Prostate gland (tissue), 2 donors: ENCODE measurements around the gene CCNT2. TPM values are rescaled to one million over a fixed set of nuclear protein-coding genes. Genes with fewer than 3 reads are reported as not detected.

Experiments
- DNase-seq: peaks from one replicate; pipeline ENCODE4 v3.0.0-alpha.2; 2019; ENCODE audit warnings: low spot score
- H3K27ac ChIP-seq, 2 donors: fragments of 200-600 bp; sonication (generic); 2 replicates each; pipeline ENCODE4 v1.5.1; 2017 to 2019
- H3K27me3 ChIP-seq: fragments of 200-600 bp; sonication (generic); replicated peaks from 2 replicates; pipeline ENCODE4 v1.5.1; 2019; ENCODE audit not compliant: insufficient read depth
- H3K36me3 ChIP-seq, 2 donors: fragments of 200-600 bp; sonication (generic); 1 replicate in 1 of 2; 2 replicates in 1 of 2; pipeline versions ENCODE4 v1.5.1 to v1.8.1; 2017 to 2019
- H3K4me1 ChIP-seq: fragments of 200-600 bp; sonication (generic); replicated peaks from 2 replicates; pipeline ENCODE4 v1.5.1; 2019
- H3K4me3 ChIP-seq, 2 donors: fragments of 200-600 bp; sonication (generic); 2 replicates each; pipeline ENCODE4 v1.5.1; 2017 to 2019
- H3K9me3 ChIP-seq: fragments of 200-600 bp; sonication (generic); 2 replicates; pipeline ENCODE4 v1.5.1; 2017
- CTCF ChIP-seq, 4 experiments: fragments of 200-600 bp in 2 of 4; fragments of 450-650 bp in 2 of 4; sonication (generic) in 2 of 4; IDR thresholded peaks; 1 replicate in 3 of 4; 2 replicates in 1 of 4; pipeline ENCODE4 v1.5.1; 2016 to 2019; ENCODE audit warnings: antibody characterized with exemption in 4 of 4, mild to moderate bottlenecking in 2 of 4, moderate library complexity in 2 of 4
- POLR2A ChIP-seq: fragments of 450-650 bp; IDR thresholded peaks from one replicate; pipeline ENCODE4 v1.6.1; 2016; ENCODE audit warnings: antibody characterized with exemption, mild to moderate bottlenecking
- POLR2AphosphoS5 ChIP-seq: sonication (generic); formaldehyde crosslinking; IDR thresholded peaks from one replicate; pipeline ENCODE4 v1.6.1; 2017; ENCODE audit warnings: antibody characterized with exemption
- WGBS: methylation state at CpG from one replicate; pipeline ENCODE4 v1.1.5; 2018; 5-methylcytosine and 5-hydroxymethylcytosine counted together
- intact Hi-C: fragments of 100-400 bp; cut with DNase I; formaldehyde crosslinking; loops from one replicate; pipeline ENCODE4 v1.14.2; 2022
- total RNA-seq, 2 donors: library from RNA; depleted of rRNA; stranded (reverse); fragments of >200 nt; gene quantifications; one replicate each; pipeline ENCODE4 v1.1.0, GENCODE V29; 2016

Gene CCNT2
- 10 to 100 TPM; 24.1 to 34.8 TPM for total RNA-seq

DNA sequence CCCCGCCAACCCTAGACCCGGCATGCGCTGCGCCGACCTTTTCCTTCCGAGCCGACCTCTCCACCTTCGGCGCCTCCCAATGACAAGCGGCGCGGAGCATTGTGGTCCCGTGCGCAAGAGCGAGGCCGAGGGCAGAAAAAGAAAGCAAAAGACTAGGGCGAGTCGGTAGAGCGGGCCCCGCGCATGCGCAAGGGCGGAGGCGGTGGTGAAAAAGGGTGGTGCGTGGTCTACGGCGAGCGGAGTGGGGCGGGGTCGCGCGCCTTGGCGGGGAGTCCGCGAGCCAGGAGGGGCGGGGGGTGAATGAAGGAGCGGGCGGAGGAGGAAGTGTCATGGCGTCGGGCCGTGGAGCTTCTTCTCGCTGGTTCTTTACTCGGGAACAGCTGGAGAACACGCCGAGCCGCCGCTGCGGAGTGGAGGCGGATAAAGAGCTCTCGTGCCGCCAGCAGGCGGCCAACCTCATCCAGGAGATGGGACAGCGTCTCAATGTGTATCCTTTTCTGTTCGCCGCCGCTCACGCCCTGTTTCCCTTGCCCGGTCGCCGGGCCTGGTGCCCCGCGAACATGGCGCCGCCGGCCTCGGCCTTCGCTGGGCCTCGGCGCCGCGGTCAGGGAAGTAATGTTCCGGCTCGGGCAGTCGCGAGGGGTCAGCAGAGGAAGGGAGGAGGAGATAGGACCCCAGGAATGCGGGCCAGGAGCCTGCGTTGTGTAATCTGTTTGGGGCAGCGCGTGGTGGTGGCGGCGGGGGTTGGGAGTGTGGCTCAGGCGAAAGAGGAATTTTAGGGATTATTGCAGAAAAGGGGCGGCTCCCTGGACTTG is at the start of gene CCNT2:
Gene CCNT2, plus strand, starts transcription at position 297 of the 815 bp plus-strand sequence. Its CDS starts 33 bp downstream, at position 330.
- TF ChIP-seq POLR2A, result peak; percentile 55
- peak; percentile 97 for TF ChIP-seq POLR2AphosphoS5
- TF ChIP-seq CTCF (IDR thresholded peaks at IDR 0.05), result peak in 1 of 4 experiments; percentile 19
- peaks cover 12% of the 10 kb centered on the region for H3K4me1 ChIP-seq
- WGBS, result under 1% methylated on average over 82 of the region's 83 CpGs
- no peaks in the 10 kb centered on the region for H3K27me3 ChIP-seq
- peak within 1 kb of the TSS; percentile 97 for H3K27ac ChIP-seq
- DNase-seq, result peak; percentile 97
- H3K4me3 ChIP-seq, result peak within 1 kb of the TSS; percentile 90 to 95
- intact Hi-C loops, result loop anchor here (2.0 to 10.0 kb wide), 3 partner anchors 616 to 822 kb away; partner anchors contain the start of genes R3HDM1, UBXN4 and ZRANB3
- no peaks in the 10 kb centered on the region for H3K36me3 ChIP-seq
- H3K9me3 ChIP-seq, result no peaks in the 10 kb centered on the region

DNA sequence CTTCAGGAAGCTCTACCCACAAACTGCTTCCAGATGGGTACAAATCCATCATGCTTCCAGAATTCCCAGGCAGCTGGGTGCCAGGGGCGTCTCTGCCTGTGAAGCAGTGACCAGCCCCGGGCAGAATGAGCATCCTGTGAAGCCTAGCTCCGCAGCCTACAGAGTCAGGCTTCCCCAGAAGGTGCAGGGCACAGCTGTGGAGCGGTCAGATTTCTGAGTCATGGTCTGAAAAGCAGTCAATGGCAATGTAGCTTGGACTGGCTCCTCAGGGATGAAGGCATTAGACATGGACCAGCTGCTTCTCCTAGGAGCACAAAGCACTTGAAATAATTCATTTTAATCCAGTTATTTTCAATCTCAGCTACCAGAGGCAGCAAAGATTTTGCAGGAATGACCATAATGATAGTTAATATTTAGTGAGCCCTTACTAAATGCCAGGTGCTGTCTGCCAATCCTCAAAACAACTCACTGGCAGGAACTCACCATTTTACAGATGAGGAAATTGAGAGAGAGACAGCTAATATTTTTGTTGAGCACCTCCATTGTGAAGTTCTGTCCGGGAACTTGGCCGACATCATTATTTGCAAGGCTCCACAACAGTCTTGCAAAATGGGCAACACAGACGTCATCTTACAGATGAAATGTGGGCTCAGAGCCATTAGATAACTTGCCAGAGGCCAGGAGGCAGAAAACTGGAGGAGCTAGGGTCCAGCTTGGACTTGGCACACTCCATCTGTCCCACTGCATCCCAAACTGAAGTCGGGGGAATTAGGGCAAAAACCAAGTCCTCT is 48.5 kb upstream of the CCNT2 start:
- TF ChIP-seq CTCF (IDR thresholded peaks at IDR 0.05) (no peak), POLR2AphosphoS5 (no peak), POLR2A (no peak)
- no peak for DNase-seq
- Histone ChIP-seq H3K4me3 (no peak overlapping the region), H3K36me3 (no peaks in the 10 kb centered on the region), H3K4me1 (no peaks in the 10 kb centered on the region), H3K27ac (no peak overlapping the region), H3K27me3 (no peaks in the 10 kb centered on the region), H3K9me3 (no peaks in the 10 kb centered on the region)
- intact Hi-C loops, result no loop called here
- WGBS, result 82% methylated on average over 8 of the region's 8 CpGs

DNA sequence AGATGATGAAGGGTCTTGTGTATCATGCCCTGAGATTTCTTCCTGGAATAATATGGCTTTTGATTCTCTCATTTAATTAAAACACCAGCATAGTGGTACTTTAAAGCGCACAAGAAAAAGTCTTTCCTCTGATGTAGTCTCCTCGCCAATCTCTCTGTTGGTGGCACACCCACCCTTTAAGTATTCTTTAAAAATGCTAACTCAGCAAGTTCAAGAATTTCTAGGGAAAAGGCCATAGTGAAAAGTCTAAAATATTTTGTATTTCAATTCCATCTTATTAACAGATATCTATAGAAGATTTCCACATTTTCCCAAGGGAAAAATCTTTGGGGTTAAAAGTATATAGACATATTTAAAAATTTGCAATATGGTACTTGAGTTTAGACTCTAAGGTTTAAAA is 45.5 kb upstream of the CCNT2 start:
- Histone ChIP-seq H3K4me1 (no peaks in the 10 kb centered on the region), H3K27ac (no peak overlapping the region), H3K4me3 (no peak overlapping the region), H3K9me3 (no peaks in the 10 kb centered on the region), H3K36me3 (no peaks in the 10 kb centered on the region), H3K27me3 (no peaks in the 10 kb centered on the region)
- TF ChIP-seq CTCF (IDR thresholded peaks at IDR 0.05), result no peak
- TF ChIP-seq POLR2AphosphoS5, result no peak
- TF ChIP-seq POLR2A, result no peak
- 99% methylated on average over 2 of the region's 2 CpGs for WGBS
- intact Hi-C loops, result no loop called here
- DNase-seq, result no peak

- no peaks in the 10 kb centered on the region for H3K4me1 ChIP-seq
- no peak for DNase-seq
- intact Hi-C loops, result no loop called here
- TF ChIP-seq POLR2AphosphoS5 (no peak), POLR2A (no peak), CTCF (IDR thresholded peaks at IDR 0.05) (no peak)
- WGBS, result 49% methylated on average over 1 of the region's 1 CpG
- no peak overlapping the region for H3K27ac ChIP-seq
- no peaks in the 10 kb centered on the region for H3K36me3 ChIP-seq
- H3K9me3 ChIP-seq, result no peaks in the 10 kb centered on the region
- H3K27me3 ChIP-seq, result no peaks in the 10 kb centered on the region
- H3K4me3 ChIP-seq, result no peak overlapping the region
Measured at GRCh38 chr2:134875309-134875708, 43.3 kb upstream of the CCNT2 start.
